Right ventricle myocardium inferior (tissue), 1 donor: ENCODE data around the gene PRXL2B. TPM values are rescaled to one million over a fixed set of nuclear protein-coding genes. Genes with fewer than 3 reads are reported as not detected.
"Not testable (repeated sequence)": the region's sequence is repeated elsewhere in the genome, so short reads cannot be mapped to it uniquely, and the experiment has no call there.

Experiments
- ATAC-seq: fragments of 200-7000 bp; cut with Tn5 transposase; one replicate; pipeline ENCODE4 v1.9.1; 2020; ENCODE audit warnings: mild to moderate bottlenecking, moderate library complexity
- DNase-seq: peaks from one replicate; pipeline ENCODE4 v3.0.0; 2021; ENCODE audit errors: missing footprints
- intact Hi-C: fragments of 100-400 bp; cut with DNase I; formaldehyde crosslinking; loops from one replicate; pipeline ENCODE4 v1.11.0; 2022
- total RNA-seq: library from RNA; stranded (reverse); fragmentation: NEBNext Ultra II Directional; extraction: Animal tissue kit (Norgen Biotek cat#: 25700); gene quantifications from one replicate; pipeline ENCODE4 v1.2.1, GENCODE V29; 2021
- donor health status: DM: no; HTN: yes; CAD: no; lungs with severe emphysema.

Gene PRXL2B
- total RNA-seq, 1 donor from 2014 or later = 12.2 TPM

GRCh38 chr1:2625748-2626147, 39.2 kb downstream of the PRXL2B start:
- intact Hi-C loops, DNase-seq, ATAC-seq: not testable (repeated sequence)

GRCh38 chr1:2627746-2628145, 41.2 kb downstream of the PRXL2B start:
- DNase-seq (no peak), ATAC-seq (no peak)
- intact Hi-C loops = no loop called here

- intact Hi-C loops = no loop called here
- DNase-seq = no peak
- ATAC-seq = no peak
Observed at GRCh38 chr1:2628191-2628932, 41.8 kb downstream of the PRXL2B start.

GRCh38 chr1:2628933-2629626, 42.5 kb downstream of the PRXL2B start:
- ATAC-seq = no peak
- intact Hi-C loops = no loop called here
- DNase-seq = no peak

GRCh38 chr1:2629627-2630497, 43.3 kb downstream of the PRXL2B start:
- DNase-seq (no peak), ATAC-seq (no peak)
- intact Hi-C loops = no loop called here

- no peak for ATAC-seq
Observed at GRCh38 chr1:2630498-2631135, 44.0 kb downstream of the PRXL2B start.

GRCh38 chr1:2631136-2632050, 44.8 kb downstream of the PRXL2B start:
- no peak for ATAC-seq
- DNase-seq = no peak
- intact Hi-C loops = no loop called here

More at GRCh38 chr1:2630498-2631135, 44.0 kb downstream of the PRXL2B start:
- intact Hi-C loops = no loop called here
- DNase-seq = no peak

- ATAC-seq = no peak
- intact Hi-C loops = no loop called here
- no peak for DNase-seq
Observed at GRCh38 chr1:2632051-2632430, 45.5 kb downstream of the PRXL2B start.

GRCh38 chr1:2632561-2633361, 46.2 kb downstream of the PRXL2B start, which contains the start of gene MMEL1:
MMEL1 (minus strand) TSS chr1:2633016; CDS start chr1:2629484, 3,532 bp downstream.
- intact Hi-C loops = no loop called here
- DNase-seq (no peak), ATAC-seq (no peak)

- intact Hi-C loops = no loop called here
- ATAC-seq = no peak
- no peak for DNase-seq
Observed at GRCh38 chr1:2633366-2633935, 46.9 kb downstream of the PRXL2B start.

GRCh38 chr1:2633936-2634491, 47.4 kb downstream of the PRXL2B start:
- no peak for DNase-seq
- no peak for ATAC-seq
- intact Hi-C loops = no loop called here

- DNase-seq (no peak), ATAC-seq (no peak)
- intact Hi-C loops = no loop called here
Observed at GRCh38 chr1:2635361-2636010, 48.9 kb downstream of the PRXL2B start.

- ATAC-seq (no peak), DNase-seq (no peak)
- intact Hi-C loops = no loop called here
Observed at GRCh38 chr1:2636733-2637132, 50.2 kb downstream of the PRXL2B start.

GRCh38 chr1:2637442-2638145, 51.0 kb downstream of the PRXL2B start:
- intact Hi-C loops = no loop called here
- no peak for DNase-seq
- ATAC-seq = no peak

- intact Hi-C loops = no loop called here
- DNase-seq (no peak), ATAC-seq (no peak)
Observed at GRCh38 chr1:2638466-2639115, 52.0 kb downstream of the PRXL2B start.
